DMS 273 (cell line): ENCODE data around the gene SMIM8.
A peak's percentile ranks its signal among the peaks of the same experiment; 100 is the strongest.
"Not testable (repeated sequence)": the region's sequence is repeated elsewhere in the genome, so short reads cannot be mapped to it uniquely, and the experiment has no call there.

Experiments
- DNase-seq: peaks from one replicate; lab custom pipeline; 2025; ENCODE audit not compliant: unreplicated experiment; lab: John Stamatoyannopoulos, UW

Gene SMIM8

GRCh38 chr6:87322304-87323212, at the start of gene SMIM8:
Gene SMIM8, plus strand, starts transcription at chr6:87322588. Its CDS starts 14,444 bp downstream, at chr6:87337032.
- DNase-seq = peak; percentile 95

GRCh38 chr6:87274660-87275274, 47.6 kb upstream of the SMIM8 start:
- no peak for DNase-seq

GRCh38 chr6:87276624-87277023, 45.8 kb upstream of the SMIM8 start:
- DNase-seq = no peak

- peak; percentile 56 for DNase-seq
Observed at GRCh38 chr6:87277123-87277522, 45.3 kb upstream of the SMIM8 start.

DNA sequence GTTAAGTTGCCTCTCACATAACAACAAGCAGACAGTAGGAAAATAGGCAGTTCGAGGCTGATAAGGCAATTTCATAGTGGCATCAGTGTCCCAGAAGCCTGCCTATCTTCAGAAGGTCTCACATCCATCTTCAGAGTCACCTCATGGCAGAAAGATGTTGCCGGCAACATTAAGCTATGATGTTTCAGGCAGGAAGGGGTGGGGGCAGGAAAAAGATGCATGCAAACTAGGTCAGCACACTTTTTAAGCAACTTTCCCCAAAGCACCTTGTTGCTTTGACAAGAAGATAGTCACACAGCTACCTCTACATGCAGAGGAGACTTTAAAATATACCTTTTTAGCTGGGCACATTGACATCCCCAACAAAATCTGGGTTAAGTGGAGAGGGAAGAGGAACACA, 43.2 kb upstream of the SMIM8 start:
- DNase-seq = no peak

DNA sequence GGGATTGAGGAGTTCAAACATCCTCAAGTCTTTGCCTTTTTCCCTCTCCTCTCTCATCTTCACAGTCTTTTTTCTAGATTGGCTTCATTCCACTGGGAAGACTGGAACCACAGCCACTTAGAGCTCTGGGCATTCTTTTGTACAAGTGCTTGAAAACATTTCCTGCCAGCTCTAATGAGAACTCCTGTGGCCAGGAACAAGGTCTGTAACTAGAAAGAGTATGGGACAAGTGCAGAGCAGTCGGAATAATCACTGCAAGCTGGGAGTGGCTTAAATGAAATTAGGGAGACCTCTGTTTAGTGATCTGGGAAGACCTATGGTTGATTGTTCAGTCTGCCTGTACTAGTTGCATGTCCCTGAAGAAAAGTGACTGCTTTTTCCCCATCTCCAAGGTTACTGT, 41.0 kb upstream of the SMIM8 start:
- DNase-seq = no peak

- no peak for DNase-seq
Observed at GRCh38 chr6:87282743-87283142, 39.6 kb upstream of the SMIM8 start.

DNA sequence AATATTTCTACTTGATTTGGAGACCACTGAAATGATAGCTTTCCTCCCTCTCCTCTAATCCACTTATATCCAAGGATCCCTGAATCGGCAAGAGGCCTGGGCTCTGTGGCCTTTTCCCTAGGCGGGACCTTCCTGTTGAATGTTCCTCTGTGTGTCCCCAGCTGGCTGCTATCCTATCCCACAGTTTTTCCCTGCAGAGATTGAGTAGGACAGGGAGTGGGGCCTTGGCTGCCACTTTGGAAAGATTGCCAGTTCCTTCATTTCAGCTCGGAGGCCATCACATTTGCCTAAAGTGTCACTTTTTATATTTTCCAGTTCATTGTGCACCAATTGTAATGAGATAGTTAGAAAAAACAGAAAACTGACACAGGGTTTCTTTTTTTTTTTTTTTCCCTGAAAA, 38.9 kb upstream of the SMIM8 start:
- no peak for DNase-seq

GRCh38 chr6:87287251-87287650, 35.1 kb upstream of the SMIM8 start:
- no peak for DNase-seq

DNA sequence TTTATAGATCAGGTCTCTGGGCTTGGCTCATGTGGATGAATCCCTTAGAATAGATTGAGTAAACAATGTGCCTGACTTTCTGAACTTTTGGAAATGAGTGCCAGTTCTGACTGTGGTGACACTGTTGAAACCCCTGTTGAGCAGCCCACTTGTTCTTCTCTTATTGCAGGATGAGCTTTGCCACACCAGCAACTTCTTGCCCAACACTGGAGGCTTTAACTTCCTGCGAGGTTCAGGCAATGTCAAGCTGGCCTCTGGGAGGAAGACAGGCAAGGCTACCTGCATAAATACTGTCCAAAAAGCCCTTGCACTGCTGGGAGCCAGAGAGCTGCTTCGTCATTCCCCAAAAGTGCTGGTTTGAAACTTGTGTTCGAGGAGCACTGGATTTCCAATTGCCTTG, 32.8 kb upstream of the SMIM8 start:
- no peak for DNase-seq

- DNase-seq = no peak
Observed at GRCh38 chr6:87291883-87292282, 30.5 kb upstream of the SMIM8 start.

DNA sequence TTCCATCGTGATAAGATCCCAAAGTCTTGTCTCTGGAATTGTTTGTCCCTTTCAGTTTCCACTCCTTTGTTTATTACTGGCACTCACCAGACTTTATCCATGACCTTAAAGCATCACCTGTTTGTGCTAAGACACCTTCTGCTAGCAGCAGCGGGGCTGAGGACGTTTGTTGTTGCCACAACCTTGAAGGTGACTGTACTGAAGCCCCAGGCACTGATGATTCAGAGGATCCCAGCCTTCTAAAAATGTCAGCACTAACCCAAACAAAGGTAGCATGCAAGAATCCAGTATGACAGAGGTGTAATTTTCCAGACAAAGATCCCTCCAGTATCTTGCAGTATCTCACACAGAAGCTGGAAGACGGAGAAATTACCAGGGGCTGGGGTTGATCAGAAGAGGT, 28.9 kb upstream of the SMIM8 start:
- no peak for DNase-seq

- no peak for DNase-seq
Observed at GRCh38 chr6:87297119-87297518, 25.3 kb upstream of the SMIM8 start.

DNA sequence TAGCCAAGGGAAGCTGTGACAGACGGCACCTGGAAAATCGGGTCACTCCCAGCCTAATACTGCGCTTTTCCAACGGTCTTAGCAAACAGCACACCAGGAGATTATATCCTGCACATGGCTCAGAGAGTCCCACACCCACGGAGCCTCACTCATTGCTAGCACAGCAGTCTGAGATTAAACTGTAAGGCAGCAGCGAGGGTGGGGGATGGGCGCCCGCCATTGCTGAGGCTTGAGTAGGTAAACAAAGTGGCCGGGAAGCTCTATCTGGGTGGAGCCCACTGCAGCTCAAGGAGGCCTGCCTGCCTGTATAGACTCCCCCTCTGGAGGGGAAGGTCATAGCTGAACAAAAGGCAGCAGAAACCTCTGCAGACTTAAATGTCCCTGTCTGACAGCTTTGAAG, 21.1 kb upstream of the SMIM8 start:
- not testable (repeated sequence) for DNase-seq

DNA sequence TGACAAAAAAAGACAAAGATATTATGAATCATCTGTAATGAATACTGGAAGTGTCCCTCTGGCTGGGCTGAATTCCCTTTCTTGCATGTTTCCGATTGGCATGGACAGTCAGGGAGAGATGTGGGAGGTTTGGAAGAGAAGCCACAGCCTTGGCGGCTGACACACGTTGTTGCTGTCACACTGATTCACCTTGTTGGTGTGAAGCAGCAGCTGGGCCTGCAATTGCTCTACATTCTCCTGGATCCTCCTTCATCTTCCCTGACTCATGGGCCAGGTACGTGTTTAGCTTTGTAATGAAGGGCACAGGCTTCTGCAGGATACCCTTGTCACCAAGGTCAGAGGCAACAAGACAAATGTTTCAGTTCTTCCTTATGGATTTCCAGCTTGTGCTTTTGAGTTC, 13.4 kb upstream of the SMIM8 start:
- no peak for DNase-seq

DNA sequence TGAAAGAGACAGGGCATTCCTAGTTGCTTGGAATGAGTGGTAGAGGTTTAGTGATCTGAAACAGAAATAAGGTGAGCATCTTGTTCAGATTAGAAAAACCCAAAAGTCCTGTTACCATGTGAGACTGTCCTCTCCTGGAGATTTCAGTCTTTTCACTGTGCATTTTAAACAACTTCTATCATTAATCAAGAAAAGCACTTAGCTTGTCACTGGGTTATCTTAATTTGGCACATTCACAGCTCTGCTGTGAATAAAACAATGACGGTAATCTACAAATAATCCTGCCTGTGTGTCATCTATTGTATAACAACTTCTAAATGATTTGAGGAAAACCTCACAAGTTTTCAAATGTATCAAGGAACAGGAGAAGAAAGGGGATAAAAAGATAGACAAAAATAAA, 9.5 kb upstream of the SMIM8 start:
- no peak for DNase-seq

GRCh38 chr6:87315071-87315470, 7.3 kb upstream of the SMIM8 start:
- no peak for DNase-seq

DNA sequence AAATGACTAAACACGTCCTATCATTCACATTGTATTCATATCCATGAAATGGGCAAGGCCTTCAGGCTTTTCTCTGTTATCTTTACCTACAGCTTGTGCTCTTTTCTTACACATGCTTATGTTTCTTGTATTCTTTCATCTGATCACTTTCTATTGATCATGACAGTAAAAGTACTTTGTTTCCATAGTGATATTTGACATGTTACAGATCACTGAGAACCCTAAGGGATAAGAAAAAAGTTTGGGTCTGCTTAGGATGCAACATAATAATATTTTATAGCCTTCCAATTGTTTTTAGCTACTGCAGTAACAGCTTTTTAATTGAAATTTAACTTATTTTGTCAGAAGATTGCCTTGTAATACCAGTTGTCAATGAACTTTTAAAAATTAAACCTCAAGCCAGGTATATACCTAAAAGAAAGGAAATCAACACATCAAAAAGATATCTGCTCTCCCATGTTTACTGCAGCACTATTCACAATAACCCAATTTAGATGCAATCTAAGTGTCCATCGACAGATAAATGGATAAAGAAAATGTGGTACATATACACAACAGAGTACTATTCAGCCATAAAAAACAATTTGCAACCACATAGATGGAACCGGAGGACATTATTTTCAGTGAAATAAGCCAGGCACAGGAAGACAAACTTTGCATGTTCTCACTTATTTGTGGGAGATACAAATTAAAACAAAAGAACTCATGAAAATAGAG, 3.0 kb upstream of the SMIM8 start:
- DNase-seq = no peak

GRCh38 chr6:87323880-87324279, 1.5 kb downstream of the SMIM8 start:
- DNase-seq = not testable (repeated sequence)

DNA sequence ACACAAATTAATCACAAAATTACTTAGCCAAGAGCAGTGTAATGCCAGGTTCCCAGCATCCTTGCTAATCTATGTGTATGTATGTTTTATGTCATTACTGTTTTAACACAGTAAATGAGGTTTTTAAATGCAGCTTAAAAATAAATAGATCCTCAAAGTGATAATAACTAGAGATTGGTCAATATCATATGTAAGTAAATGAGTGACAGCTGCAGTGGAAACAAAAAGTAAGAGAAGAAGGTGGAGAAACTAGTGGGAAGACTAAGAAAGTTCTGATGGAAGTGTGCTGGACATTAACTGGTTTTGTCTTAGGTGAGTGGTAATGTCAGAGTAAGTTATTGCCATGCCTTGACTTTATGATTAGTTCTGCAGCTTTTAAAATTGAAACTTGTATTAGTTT, 8.6 kb downstream of the SMIM8 start:
- DNase-seq = no peak

GRCh38 chr6:87333033-87333432, 10.6 kb downstream of the SMIM8 start:
- no peak for DNase-seq
